ENCODE data around the gene EEF1AKMT2.

The EEF1AKMT2 gene

DNA sequence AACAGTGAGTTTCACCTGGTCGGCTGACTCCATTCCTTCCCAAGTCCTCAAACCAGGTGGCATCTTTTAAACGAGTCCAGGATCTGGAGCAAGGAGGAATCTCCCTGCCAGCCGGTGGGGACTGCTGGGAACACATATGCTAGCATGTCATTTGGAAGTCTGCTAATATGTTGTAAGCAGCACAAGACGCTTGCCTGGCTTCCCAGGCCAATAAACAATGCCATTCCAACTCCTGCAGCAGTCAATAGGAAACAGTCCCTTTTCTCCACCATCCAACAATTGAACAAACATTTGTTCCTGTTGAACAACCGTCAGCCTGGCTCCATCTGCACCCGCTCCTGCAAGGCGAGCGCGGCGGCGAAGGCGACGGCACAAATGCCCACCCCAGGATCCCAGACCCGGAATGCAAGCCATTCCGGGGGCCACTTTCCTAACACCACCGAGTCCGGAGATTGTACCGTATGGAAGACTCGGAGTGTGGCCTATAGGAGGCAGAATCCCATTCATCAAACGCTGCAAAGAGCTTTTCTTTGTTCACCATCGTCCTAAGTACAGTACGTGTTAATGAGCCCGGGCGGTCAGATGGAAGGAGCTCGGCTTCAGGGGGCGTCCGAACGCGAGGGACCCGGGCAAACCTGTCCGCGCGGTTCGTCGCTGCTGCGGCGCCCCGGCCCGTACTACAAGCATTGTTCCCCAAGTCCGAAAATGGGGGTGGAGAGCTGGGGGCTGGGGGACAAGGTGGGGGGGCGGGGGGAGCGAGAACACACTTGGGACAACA, 49.1 kb downstream of the EEF1AKMT2 start:
- peaks cover 42% of the 10 kb centered on the region for H3K4me1 ChIP-seq (ENCODE audit: control insufficient read depth, insufficient read depth, low read length)
- H3K27me3 ChIP-seq (ENCODE audit: control insufficient read depth, insufficient read depth, low read length), result peaks cover 13% of the 10 kb centered on the region
- H3K36me3 ChIP-seq (ENCODE audit: control insufficient read depth, insufficient read depth, low read length), result no peaks in the 10 kb centered on the region
- no peak overlapping the region for H3K9ac ChIP-seq (ENCODE audit: low read depth, low read length)
- no peaks in the 10 kb centered on the region for H3K9me3 ChIP-seq (ENCODE audit: control insufficient read depth, insufficient read depth, low read length)
- H3K4me3 ChIP-seq (ENCODE audit: low read depth, low read length), result peak overlapping the region; percentile 50

DNA sequence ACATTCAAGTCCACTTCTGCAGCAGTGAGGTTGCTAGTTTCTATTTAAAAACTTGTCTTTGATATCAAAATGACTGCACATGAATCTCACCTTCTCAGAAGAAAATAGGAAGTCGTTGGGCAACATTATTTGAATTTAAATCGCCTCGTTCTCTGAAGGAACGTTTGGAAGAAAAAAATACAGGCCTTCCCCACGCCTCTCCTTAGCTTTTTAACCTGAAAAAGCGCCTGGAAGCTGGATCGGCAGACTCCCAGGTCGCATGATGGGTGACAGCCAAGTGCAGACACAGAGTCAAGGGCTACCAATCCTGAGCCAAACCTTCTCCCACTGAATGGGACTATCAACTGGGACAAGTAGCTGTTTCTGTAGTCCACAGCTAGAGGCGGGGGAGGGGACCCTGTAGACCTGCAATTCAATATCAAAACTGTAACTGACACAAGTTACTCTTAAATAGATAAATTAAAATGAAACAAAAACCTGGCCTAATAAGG, 49.7 kb downstream of the EEF1AKMT2 start:
- Histone ChIP-seq H3K4me1 (ENCODE audit: control insufficient read depth, insufficient read depth, low read length) (peaks cover 48% of the 10 kb centered on the region), H3K36me3 (ENCODE audit: control insufficient read depth, insufficient read depth, low read length) (no peaks in the 10 kb centered on the region), H3K9me3 (ENCODE audit: control insufficient read depth, insufficient read depth, low read length) (no peaks in the 10 kb centered on the region), H3K27me3 (ENCODE audit: control insufficient read depth, insufficient read depth, low read length) (peaks cover 13% of the 10 kb centered on the region), H3K4me3 (ENCODE audit: low read depth, low read length) (peak overlapping the region; percentile 44), H3K9ac (ENCODE audit: low read depth, low read length) (no peak overlapping the region)

GRCh38 chr10:124741281-124741921, 50.3 kb downstream of the EEF1AKMT2 start:
- no peak overlapping the region for H3K9ac ChIP-seq (ENCODE audit: low read depth, low read length)
- H3K27me3 ChIP-seq (ENCODE audit: control insufficient read depth, insufficient read depth, low read length), result peaks cover 13% of the 10 kb centered on the region
- H3K4me1 ChIP-seq (ENCODE audit: control insufficient read depth, insufficient read depth, low read length), result peaks cover 51% of the 10 kb centered on the region
- no peaks in the 10 kb centered on the region for H3K9me3 ChIP-seq (ENCODE audit: control insufficient read depth, insufficient read depth, low read length)
- no peaks in the 10 kb centered on the region for H3K36me3 ChIP-seq (ENCODE audit: control insufficient read depth, insufficient read depth, low read length)
- no peak overlapping the region for H3K4me3 ChIP-seq (ENCODE audit: low read depth, low read length)

- Histone ChIP-seq H3K27me3 (ENCODE audit: control insufficient read depth, insufficient read depth, low read length) (peaks cover 13% of the 10 kb centered on the region), H3K36me3 (ENCODE audit: control insufficient read depth, insufficient read depth, low read length) (no peaks in the 10 kb centered on the region), H3K9me3 (ENCODE audit: control insufficient read depth, insufficient read depth, low read length) (no peaks in the 10 kb centered on the region), H3K4me3 (ENCODE audit: low read depth, low read length) (peak overlapping the region; percentile 10), H3K4me1 (ENCODE audit: control insufficient read depth, insufficient read depth, low read length) (peaks cover 51% of the 10 kb centered on the region), H3K9ac (ENCODE audit: low read depth, low read length) (no peak overlapping the region)
These were observed 51.1 kb downstream of the EEF1AKMT2 start for GRCh38 chr10:124740369-124741280.

- Histone ChIP-seq H3K4me1 (ENCODE audit: control insufficient read depth, insufficient read depth, low read length) (peaks cover 48% of the 10 kb centered on the region), H3K4me3 (ENCODE audit: low read depth, low read length) (peak overlapping the region; percentile 10), H3K9ac (ENCODE audit: low read depth, low read length) (no peak overlapping the region)
These were observed 51.7 kb downstream of the EEF1AKMT2 start for GRCh38 chr10:124739986-124740368.

GRCh38 chr10:124739119-124739921, 52.4 kb downstream of the EEF1AKMT2 start:
- peaks cover 45% of the 10 kb centered on the region for H3K4me1 ChIP-seq (ENCODE audit: control insufficient read depth, insufficient read depth, low read length)

More at GRCh38 chr10:124739986-124740368, 51.7 kb downstream of the EEF1AKMT2 start:
- Histone ChIP-seq H3K27me3 (ENCODE audit: control insufficient read depth, insufficient read depth, low read length) (peaks cover 13% of the 10 kb centered on the region), H3K9me3 (ENCODE audit: control insufficient read depth, insufficient read depth, low read length) (no peaks in the 10 kb centered on the region), H3K36me3 (ENCODE audit: control insufficient read depth, insufficient read depth, low read length) (no peaks in the 10 kb centered on the region)

DNA sequence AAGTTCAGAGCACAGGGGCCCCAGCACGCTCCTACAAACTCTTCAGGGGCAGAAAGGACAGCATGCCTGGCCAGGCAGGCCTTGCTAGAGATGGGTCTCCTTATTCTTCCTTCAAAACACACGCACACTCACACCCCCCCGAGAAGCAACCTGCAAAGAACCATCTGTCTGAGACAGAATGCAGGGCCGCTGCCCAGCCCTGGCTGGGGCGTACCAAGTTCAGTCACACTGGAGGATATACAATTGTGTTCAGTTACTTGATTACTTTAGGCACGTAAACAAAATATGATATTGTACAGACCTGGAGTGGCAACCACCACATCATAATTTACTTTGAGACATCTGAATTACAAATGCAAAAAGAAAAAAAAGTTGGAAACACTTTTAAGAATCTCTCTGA, 53.2 kb downstream of the EEF1AKMT2 start:
- H3K9me3 ChIP-seq (ENCODE audit: control insufficient read depth, insufficient read depth, low read length), result no peaks in the 10 kb centered on the region
- H3K4me1 ChIP-seq (ENCODE audit: control insufficient read depth, insufficient read depth, low read length), result peaks cover 45% of the 10 kb centered on the region
- no peaks in the 10 kb centered on the region for H3K36me3 ChIP-seq (ENCODE audit: control insufficient read depth, insufficient read depth, low read length)
- H3K4me3 ChIP-seq (ENCODE audit: low read depth, low read length), result no peak overlapping the region
- H3K27me3 ChIP-seq (ENCODE audit: control insufficient read depth, insufficient read depth, low read length), result peaks cover 13% of the 10 kb centered on the region
- no peak overlapping the region for H3K9ac ChIP-seq (ENCODE audit: low read depth, low read length)

More at GRCh38 chr10:124739119-124739921, 52.4 kb downstream of the EEF1AKMT2 start:
- H3K9me3 ChIP-seq (ENCODE audit: control insufficient read depth, insufficient read depth, low read length), result no peaks in the 10 kb centered on the region
- peaks cover 13% of the 10 kb centered on the region for H3K27me3 ChIP-seq (ENCODE audit: control insufficient read depth, insufficient read depth, low read length)
- no peaks in the 10 kb centered on the region for H3K36me3 ChIP-seq (ENCODE audit: control insufficient read depth, insufficient read depth, low read length)
- H3K4me3 ChIP-seq (ENCODE audit: low read depth, low read length), result peak overlapping the region; percentile 10
- no peak overlapping the region for H3K9ac ChIP-seq (ENCODE audit: low read depth, low read length)

GRCh38 chr10:124737708-124738107, 54.0 kb downstream of the EEF1AKMT2 start:
- peaks cover 45% of the 10 kb centered on the region for H3K4me1 ChIP-seq (ENCODE audit: control insufficient read depth, insufficient read depth, low read length)
- H3K36me3 ChIP-seq (ENCODE audit: control insufficient read depth, insufficient read depth, low read length), result no peaks in the 10 kb centered on the region
- H3K27me3 ChIP-seq (ENCODE audit: control insufficient read depth, insufficient read depth, low read length), result peaks cover 12% of the 10 kb centered on the region
- H3K9me3 ChIP-seq (ENCODE audit: control insufficient read depth, insufficient read depth, low read length), result no peaks in the 10 kb centered on the region
- no peak overlapping the region for H3K4me3 ChIP-seq (ENCODE audit: low read depth, low read length)
- H3K9ac ChIP-seq (ENCODE audit: low read depth, low read length), result no peak overlapping the region

DNA sequence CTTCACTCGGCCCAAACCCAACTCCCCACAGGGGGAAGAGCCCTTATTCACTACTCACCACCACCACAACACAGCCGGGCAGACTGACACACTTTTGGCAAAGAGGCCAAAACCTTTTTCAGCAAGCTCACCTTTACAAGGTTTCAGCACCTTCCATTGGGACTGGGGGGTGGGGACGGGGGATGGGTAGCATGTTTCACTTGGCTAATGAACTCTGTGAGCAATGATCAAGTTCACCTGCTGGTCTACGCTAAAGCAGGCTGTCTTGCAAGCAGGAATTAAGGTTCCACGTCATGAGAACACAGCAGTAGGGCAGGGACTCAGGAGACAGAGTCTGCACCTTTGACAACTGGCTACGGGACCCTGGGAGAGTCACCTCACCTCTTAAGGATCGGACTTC, 54.5 kb downstream of the EEF1AKMT2 start:
- Histone ChIP-seq H3K9me3 (ENCODE audit: control insufficient read depth, insufficient read depth, low read length) (no peaks in the 10 kb centered on the region), H3K27me3 (ENCODE audit: control insufficient read depth, insufficient read depth, low read length) (peaks cover 7% of the 10 kb centered on the region), H3K4me1 (ENCODE audit: control insufficient read depth, insufficient read depth, low read length) (peaks cover 42% of the 10 kb centered on the region), H3K36me3 (ENCODE audit: control insufficient read depth, insufficient read depth, low read length) (no peaks in the 10 kb centered on the region), H3K9ac (ENCODE audit: low read depth, low read length) (no peak overlapping the region), H3K4me3 (ENCODE audit: low read depth, low read length) (no peak overlapping the region)

DNA sequence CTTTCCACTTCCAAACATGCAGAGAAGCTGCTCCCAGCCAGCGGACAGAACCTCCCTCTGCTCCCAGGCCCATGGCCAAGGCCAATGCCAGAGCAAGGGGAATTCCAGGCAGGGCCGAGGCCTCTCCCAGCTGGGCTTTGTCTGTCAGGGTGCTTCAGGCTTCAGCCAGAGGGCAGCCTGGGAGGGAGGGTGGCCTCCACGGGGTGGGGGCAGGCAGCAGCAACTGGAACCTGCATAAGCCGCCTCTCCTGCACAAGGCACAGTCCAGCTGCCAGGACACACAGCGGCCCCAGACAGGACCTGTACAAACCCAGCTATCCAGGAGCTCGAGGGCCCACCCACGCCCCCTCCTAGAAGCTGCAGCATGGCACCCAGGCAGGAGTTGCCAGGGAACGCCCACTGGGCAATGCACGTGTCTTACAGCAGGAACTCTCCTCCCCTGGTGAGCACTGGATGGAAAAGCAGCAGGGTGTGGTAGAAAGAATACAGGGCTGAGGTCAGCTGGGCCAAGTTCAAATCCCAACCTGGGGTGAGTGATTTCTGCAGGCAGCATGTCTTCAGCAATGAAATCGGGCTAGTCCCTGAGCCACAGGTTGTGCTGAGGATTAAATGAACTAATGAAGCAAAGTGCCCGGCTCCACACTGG, 55.1 kb downstream of the EEF1AKMT2 start:
- Histone ChIP-seq H3K27me3 (ENCODE audit: control insufficient read depth, insufficient read depth, low read length) (peaks cover under 1% of the 10 kb centered on the region), H3K9ac (ENCODE audit: low read depth, low read length) (no peak overlapping the region), H3K4me3 (ENCODE audit: low read depth, low read length) (no peak overlapping the region), H3K9me3 (ENCODE audit: control insufficient read depth, insufficient read depth, low read length) (no peaks in the 10 kb centered on the region), H3K4me1 (ENCODE audit: control insufficient read depth, insufficient read depth, low read length) (peaks cover 38% of the 10 kb centered on the region), H3K36me3 (ENCODE audit: control insufficient read depth, insufficient read depth, low read length) (no peaks in the 10 kb centered on the region)
